GM06990 (cell line): ENCODE data around the gene GAS2.

ENCODE experiments used
- DNase-seq: peaks from one replicate; pipeline ENCODE4 v3.0.0-alpha.2; 2011; ENCODE audit not compliant: insufficient read length; ENCODE audit errors: extremely low read depth
- H3K27me3 ChIP-seq: replicated peaks from 2 replicates; pipeline ENCODE4 v1.6.0; 2011; ENCODE audit warnings: low read length; ENCODE audit not compliant: control insufficient read depth, insufficient read depth
- H3K36me3 ChIP-seq: 2 replicates; pipeline ENCODE4 v1.5.1; 2011; ENCODE audit warnings: low read length; ENCODE audit not compliant: control insufficient read depth, insufficient read depth
- H3K4me3 ChIP-seq: replicated peaks from 2 replicates; pipeline ENCODE4 v1.5.1; 2011; ENCODE audit warnings: low read depth, mild to moderate bottlenecking, control low read depth, low read length
- TF ChIP-seq, protein P1 (sequence below): IDR thresholded peaks from 2 replicates; pipeline ENCODE4 v1.5.1; 2011; ENCODE audit warnings: low read length, control low read depth, mild to moderate bottlenecking, inconsistent platforms; ENCODE audit not compliant: insufficient read depth, poor library complexity, severe bottlenecking

GAS2 gene

DNA sequence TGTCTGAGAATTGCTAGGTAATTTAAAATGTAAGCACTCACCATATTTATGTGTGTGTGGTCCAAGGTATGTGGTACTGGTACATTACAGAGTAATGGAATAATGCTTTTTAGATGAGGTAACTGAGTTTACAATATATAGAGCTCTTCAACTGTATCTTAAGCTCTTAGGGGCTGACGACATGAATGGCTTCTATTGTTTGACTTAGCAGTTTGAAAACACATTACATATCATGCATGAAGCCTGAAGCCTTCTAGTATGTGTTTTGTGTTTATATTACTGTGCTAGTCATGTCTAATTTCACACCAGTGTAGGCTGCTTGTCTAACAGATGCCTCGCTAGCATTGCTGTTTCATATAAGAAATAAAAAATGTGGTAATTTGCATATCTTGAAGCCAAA, 37.2 kb downstream of the GAS2 start:
- no peaks in the 10 kb centered on the region for H3K36me3 ChIP-seq
- DNase-seq, result no peak
- no peak overlapping the region for H3K4me3 ChIP-seq
- H3K27me3 ChIP-seq, result no peaks in the 10 kb centered on the region; the same call in 1 of the 2 replicates
- TF ChIP-seq, protein P1, sequence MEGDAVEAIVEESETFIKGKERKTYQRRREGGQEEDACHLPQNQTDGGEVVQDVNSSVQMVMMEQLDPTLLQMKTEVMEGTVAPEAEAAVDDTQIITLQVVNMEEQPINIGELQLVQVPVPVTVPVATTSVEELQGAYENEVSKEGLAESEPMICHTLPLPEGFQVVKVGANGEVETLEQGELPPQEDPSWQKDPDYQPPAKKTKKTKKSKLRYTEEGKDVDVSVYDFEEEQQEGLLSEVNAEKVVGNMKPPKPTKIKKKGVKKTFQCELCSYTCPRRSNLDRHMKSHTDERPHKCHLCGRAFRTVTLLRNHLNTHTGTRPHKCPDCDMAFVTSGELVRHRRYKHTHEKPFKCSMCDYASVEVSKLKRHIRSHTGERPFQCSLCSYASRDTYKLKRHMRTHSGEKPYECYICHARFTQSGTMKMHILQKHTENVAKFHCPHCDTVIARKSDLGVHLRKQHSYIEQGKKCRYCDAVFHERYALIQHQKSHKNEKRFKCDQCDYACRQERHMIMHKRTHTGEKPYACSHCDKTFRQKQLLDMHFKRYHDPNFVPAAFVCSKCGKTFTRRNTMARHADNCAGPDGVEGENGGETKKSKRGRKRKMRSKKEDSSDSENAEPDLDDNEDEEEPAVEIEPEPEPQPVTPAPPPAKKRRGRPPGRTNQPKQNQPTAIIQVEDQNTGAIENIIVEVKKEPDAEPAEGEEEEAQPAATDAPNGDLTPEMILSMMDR, result no peak

DNA sequence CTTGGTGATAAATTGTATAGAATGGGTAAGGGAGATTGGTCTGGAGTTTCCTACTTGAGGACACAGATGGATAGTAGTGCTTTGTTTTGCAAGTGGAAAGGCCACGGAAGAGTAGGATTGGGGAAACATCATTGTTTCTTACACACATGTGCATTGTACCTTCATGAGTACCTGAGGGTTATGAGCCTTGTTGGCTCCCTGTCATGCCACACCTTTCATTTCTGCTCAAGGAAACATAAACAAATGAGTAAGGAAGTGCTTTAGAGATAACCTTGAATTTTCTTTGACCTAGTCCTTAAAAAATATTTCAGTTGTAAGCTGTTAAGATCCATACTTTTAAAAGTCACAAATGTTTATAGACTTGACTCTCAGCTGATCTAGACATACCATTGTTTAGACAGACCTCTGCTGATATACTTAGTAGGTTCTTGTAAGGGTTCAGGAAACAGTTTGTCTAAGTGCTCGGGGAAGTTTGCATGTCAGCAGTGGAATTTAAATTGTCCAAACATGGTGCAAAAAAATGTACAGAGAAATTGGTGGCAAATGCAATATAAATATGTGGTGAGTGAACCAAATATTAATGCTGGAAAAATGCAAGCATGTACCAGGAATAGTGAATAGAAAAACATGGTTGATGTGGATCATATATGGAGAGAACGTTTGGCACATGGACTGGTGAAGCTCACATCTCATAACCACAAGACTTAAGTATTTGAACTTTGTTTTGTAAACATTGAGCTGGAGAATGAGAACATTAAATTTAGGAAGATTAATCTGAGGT, 40.9 kb downstream of the GAS2 start:
- no peak for DNase-seq
- TF ChIP-seq, protein P1, result no peak
- Histone ChIP-seq H3K4me3 (no peak overlapping the region), H3K36me3 (no peaks in the 10 kb centered on the region), H3K27me3 (no peaks in the 10 kb centered on the region)

DNA sequence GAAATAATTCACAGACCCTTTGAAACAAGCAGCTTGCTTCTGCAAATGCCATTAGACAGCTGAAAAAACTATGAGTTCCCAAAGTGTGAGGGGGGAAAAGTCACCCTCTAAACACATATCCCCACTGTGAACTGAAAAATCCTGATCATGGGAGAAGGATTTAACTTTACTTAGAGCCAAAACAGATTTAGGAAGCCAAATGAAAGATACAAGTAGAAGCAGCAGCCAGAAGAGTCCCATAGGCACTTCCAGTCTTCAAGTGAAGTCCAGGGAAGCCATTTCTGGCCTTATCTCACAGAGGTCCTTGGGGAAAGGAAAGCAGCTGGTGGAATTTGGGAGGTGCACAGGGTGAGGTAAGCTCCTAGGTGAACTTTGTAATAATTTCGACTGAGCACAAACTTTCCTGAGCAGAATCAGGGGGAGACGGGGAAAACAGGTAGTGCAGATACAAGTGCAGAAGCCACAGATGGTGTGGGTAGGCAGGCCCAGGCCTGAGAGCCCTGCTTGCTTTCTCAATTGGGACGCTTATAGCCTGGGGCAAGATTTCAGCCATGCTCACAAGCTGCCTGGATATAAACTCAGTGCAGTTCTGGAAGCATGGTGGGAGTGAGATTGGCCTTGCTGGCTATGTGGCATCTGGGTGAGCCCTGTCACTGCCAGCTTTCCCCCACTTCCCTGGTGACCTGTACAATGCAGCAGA, 44.8 kb downstream of the GAS2 start:
- DNase-seq, result no peak
- H3K4me3 ChIP-seq, result no peak overlapping the region
- TF ChIP-seq, protein P1, result no peak

DNA sequence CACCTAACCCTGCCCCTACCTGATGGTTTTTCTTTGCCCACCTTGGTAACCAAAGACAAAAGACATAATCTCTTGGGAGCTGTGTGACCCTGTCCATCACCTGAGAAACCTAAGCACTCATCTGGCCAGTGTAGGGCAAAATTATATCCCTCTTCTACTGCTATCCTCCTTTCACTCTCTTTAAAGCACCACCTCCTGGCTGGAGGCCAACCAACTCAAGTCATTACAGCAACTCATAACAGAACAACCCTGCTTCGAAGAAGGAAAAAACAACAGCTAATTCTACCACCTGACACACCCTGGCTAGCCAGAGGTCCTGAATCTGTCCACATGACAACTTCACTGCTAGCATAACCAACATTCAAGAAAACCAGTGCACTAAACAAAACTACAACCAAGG, 45.5 kb downstream of the GAS2 start:
- Histone ChIP-seq H3K27me3 (no peaks in the 10 kb centered on the region), H3K36me3 (no peaks in the 10 kb centered on the region), H3K4me3 (no peak overlapping the region)
- TF ChIP-seq, protein P1, result no peak
- no peak for DNase-seq

More for the DNA sequence above, 44.8 kb downstream of the GAS2 start:
- no peaks in the 10 kb centered on the region for H3K36me3 ChIP-seq
- no peaks in the 10 kb centered on the region for H3K27me3 ChIP-seq

DNA sequence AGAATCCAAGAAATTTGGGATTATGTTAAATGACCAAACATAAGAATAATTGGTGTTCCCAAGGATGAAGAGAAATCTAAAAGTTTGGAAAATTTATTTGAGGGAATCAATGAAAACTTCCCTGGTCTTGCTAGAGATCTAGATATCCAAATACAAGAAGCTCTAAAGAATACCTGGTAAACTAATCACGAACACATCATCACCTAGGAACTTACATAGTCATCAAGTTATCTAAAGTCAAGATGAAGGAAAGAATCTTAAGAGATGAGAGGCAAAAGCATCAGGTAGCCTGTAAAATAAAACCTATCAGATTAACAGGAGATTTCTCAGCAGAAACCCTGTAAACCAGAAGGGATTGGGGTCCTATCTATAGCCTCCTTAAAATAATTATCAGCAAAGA, 46.9 kb downstream of the GAS2 start:
- Histone ChIP-seq H3K27me3 (no peaks in the 10 kb centered on the region), H3K36me3 (no peaks in the 10 kb centered on the region), H3K4me3 (no peak overlapping the region)
- DNase-seq, result no peak
- TF ChIP-seq, protein P1, result no peak
